Spleen (tissue), 11 donors: ENCODE data around the gene LTC4S. TPM values are rescaled to one million over a fixed set of nuclear protein-coding genes. Genes with fewer than 3 reads are reported as not detected.

Experiments used
- DNase-seq: peaks from one replicate; pipeline ENCODE4 v3.0.0-alpha.2; 2020
- H3K27ac ChIP-seq, 8 donors: fragments of 200-600 bp; sonication (generic) in 7 of 8; 1 replicate in 4 of 8; 2 replicates in 4 of 8; pipeline versions ENCODE4 v1.5.0 to v1.8.0; 2016 to 2021; ENCODE audit warnings: inconsistent platforms in 4 of 8, mild to moderate bottlenecking in 4 of 8, moderate library complexity in 1 of 8
- H3K27me3 ChIP-seq, 7 donors: fragments of 200-600 bp; sonication (generic) in 6 of 7; replicated peaks in 1 of 7; 1 replicate in 4 of 7; 2 replicates in 3 of 7; pipeline versions ENCODE4 v1.5.0 to v1.8.0; 2016 to 2021; ENCODE audit warnings: inconsistent platforms in 3 of 7, mild to moderate bottlenecking in 1 of 7
- H3K36me3 ChIP-seq, 6 donors: fragments of 200-600 bp; sonication (generic) in 5 of 6; 1 replicate in 4 of 6; 2 replicates in 2 of 6; pipeline versions ENCODE4 v1.5.0 to v1.8.0; 2016 to 2021; ENCODE audit warnings: inconsistent platforms in 2 of 6
- H3K4me1 ChIP-seq, 6 donors: fragments of 200-600 bp; sonication (generic) in 5 of 6; 1 replicate in 3 of 6; 2 replicates in 3 of 6; pipeline versions ENCODE4 v1.5.0 to v1.8.0; 2016 to 2021; ENCODE audit warnings: inconsistent platforms in 3 of 6
- H3K4me3 ChIP-seq, 8 donors: fragments of 200-600 bp; sonication (generic) in 7 of 8; 1 replicate in 4 of 8; 2 replicates in 4 of 8; pipeline versions ENCODE4 v1.5.0 to v1.8.0; 2016 to 2021; ENCODE audit warnings: inconsistent platforms in 4 of 8, mild to moderate bottlenecking in 4 of 8, moderate library complexity in 2 of 8
- H3K9me3 ChIP-seq, 8 donors: fragments of 200-600 bp; sonication (generic) in 7 of 8; 1 replicate in 4 of 8; 2 replicates in 4 of 8; pipeline versions ENCODE4 v1.5.0 to v1.8.0; 2016 to 2021; ENCODE audit warnings: inconsistent platforms in 4 of 8
- POLR2A ChIP-seq, 3 donors: fragments of 450-650 bp; IDR thresholded peaks; one replicate each; pipeline ENCODE4 v1.5.1; 2017; ENCODE audit warnings: antibody characterized with exemption in 3 of 3, mild to moderate bottlenecking in 1 of 3
- POLR2AphosphoS5 ChIP-seq, 3 donors: sonication (generic); formaldehyde crosslinking; IDR thresholded peaks; one replicate each; pipeline ENCODE4 v1.5.1; 2017; ENCODE audit warnings: antibody characterized with exemption in 3 of 3
- WGBS, 5 donors: extraction: QIAGEN DNeasy Blood & Tissue Kit in 3 of 5; methylation state at CpG; one replicate each; pipeline versions ENCODE4 v1.1.5 to v1.1.7; 2013 to 2018; 5-methylcytosine and 5-hydroxymethylcytosine counted together
- intact Hi-C: fragments of 100-400 bp; cut with DNase I; formaldehyde crosslinking; loops from one replicate; pipeline ENCODE4 v1.15.0; 2023; ENCODE audit warnings: low total_unique reads
- polyA plus RNA-seq, 3 donors: library from polyadenylated mRNA; stranded (reverse); fragments of 200-250 nt; gene quantifications; one replicate each; pipeline ENCODE4 v1.2.1, GENCODE V29; 2013
- total RNA-seq, 7 donors: library from RNA; depleted of rRNA in 3 of 7; stranded (reverse); fragments of >200 nt in 3 of 7; fragmentation: NEBNext Ultra II Directional in 4 of 7; extraction: Animal tissue kit (Norgen Biotek cat#: 25700) in 4 of 7; gene quantifications; one replicate each; pipeline versions ENCODE4 v1.1.0 to v1.2.1, GENCODE V29; 2016 to 2021
- TF ChIP-seq, protein P1 (sequence below), 11 experiments: fragments of 200-600 bp in 7 of 11; fragments of 450-650 bp in 4 of 11; sonication (generic) in 4 of 11; IDR thresholded peaks in 8 of 11; conservative IDR thresholded peaks in 3 of 11; 1 replicate in 7 of 11; 2 replicates in 4 of 11; pipeline versions ENCODE4 v1.4.0 to v1.8.0; 2016 to 2021; ENCODE audit warnings: antibody characterized with exemption in 11 of 11, inconsistent platforms in 4 of 11, mild to moderate bottlenecking in 1 of 11
- donor health status: healthy with polysubstance abuse.
- donor health status: DM: no; HTN: no; CAD: no; lungs with moderate emphysema.
- donor health status: DM: no; HTN: no; CAD: no.
- donor health status: Bipolar disorder and iron deficiency.
- donor health status: healthy.
- donor health status: DM: no; HTN: no; CAD: no.
- donor health status: DM: yes; HTN: yes; CAD: no.

LTC4S gene
- total and polyA plus RNA-seq, 10 donors: 3.1 to 24.2 (median 9.0) TPM

DNA sequence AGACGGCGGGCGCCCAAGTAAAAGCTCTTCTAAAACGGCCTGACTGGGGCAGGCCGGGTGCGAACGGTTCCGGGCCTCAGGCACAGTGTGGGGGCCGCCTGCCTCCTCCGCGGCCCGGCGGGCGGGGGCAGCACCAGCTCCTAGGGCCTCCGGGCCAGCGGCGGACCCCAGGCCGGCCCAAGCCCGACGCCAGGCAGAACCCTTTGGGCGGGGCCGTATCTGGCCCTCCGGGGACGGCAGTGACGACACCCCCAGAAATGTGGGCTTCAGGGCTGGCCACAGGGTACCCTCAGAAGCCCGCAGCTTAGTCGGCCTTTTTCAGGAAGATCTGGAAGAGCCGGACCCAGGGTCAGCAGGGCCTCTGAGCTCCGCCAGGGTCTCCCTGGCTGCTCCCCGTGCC lies 4.0 kb downstream of the LTC4S start:
- WGBS, 5 donors: 89 to 96% (median 94%) methylated on average over 14 to 30 of the region's 30 CpGs
- Histone ChIP-seq H3K4me1 (peaks cover 24 to 66% (median 56%) of the 10 kb centered on the region in 6 donors), H3K36me3 (peaks cover 0 to 48% (median 42%) of the 10 kb centered on the region in 6 donors), H3K27ac (no peak overlapping the region), H3K4me3 (no peak overlapping the region), H3K27me3 (no peaks in the 10 kb centered on the region), H3K9me3 (no peaks in the 10 kb centered on the region)
- DNase-seq: peak; percentile 71
- TF ChIP-seq, protein P1, sequence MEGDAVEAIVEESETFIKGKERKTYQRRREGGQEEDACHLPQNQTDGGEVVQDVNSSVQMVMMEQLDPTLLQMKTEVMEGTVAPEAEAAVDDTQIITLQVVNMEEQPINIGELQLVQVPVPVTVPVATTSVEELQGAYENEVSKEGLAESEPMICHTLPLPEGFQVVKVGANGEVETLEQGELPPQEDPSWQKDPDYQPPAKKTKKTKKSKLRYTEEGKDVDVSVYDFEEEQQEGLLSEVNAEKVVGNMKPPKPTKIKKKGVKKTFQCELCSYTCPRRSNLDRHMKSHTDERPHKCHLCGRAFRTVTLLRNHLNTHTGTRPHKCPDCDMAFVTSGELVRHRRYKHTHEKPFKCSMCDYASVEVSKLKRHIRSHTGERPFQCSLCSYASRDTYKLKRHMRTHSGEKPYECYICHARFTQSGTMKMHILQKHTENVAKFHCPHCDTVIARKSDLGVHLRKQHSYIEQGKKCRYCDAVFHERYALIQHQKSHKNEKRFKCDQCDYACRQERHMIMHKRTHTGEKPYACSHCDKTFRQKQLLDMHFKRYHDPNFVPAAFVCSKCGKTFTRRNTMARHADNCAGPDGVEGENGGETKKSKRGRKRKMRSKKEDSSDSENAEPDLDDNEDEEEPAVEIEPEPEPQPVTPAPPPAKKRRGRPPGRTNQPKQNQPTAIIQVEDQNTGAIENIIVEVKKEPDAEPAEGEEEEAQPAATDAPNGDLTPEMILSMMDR (IDR thresholded peaks at IDR 0.05 in 8 of 11, conservative IDR thresholded peaks at IDR 0.05 in 3 of 11): no peak
- TF ChIP-seq POLR2AphosphoS5 (IDR thresholded peaks at IDR 0.05): peak in 1 of 3 donors; percentile 3
- intact Hi-C loops: no loop called here

- H3K9me3 ChIP-seq: no peaks in the 10 kb centered on the region
- peaks cover 25 to 66% (median 56%) of the 10 kb centered on the region in 6 donors for H3K4me1 ChIP-seq
- DNase-seq: peak; percentile 71
- H3K27ac ChIP-seq: no peak overlapping the region
- intact Hi-C loops: no loop called here
- no peak overlapping the region for H3K4me3 ChIP-seq
- H3K27me3 ChIP-seq: no peaks in the 10 kb centered on the region
- 95 to 98% (median 96%) methylated on average over 18 to 23 of the region's 23 CpGs for WGBS, 5 donors
- H3K36me3 ChIP-seq: peaks cover 0 to 48% (median 42%) of the 10 kb centered on the region in 6 donors
- peak in 2 of 3 donors; percentile 7 to 17 for TF ChIP-seq POLR2AphosphoS5 (IDR thresholded peaks at IDR 0.05)
- TF ChIP-seq, protein P1 (IDR thresholded peaks at IDR 0.05 in 8 of 11, conservative IDR thresholded peaks at IDR 0.05 in 3 of 11): no peak
These were observed 4.5 kb downstream of the LTC4S start for GRCh38 chr5:179798144-179798770.

DNA sequence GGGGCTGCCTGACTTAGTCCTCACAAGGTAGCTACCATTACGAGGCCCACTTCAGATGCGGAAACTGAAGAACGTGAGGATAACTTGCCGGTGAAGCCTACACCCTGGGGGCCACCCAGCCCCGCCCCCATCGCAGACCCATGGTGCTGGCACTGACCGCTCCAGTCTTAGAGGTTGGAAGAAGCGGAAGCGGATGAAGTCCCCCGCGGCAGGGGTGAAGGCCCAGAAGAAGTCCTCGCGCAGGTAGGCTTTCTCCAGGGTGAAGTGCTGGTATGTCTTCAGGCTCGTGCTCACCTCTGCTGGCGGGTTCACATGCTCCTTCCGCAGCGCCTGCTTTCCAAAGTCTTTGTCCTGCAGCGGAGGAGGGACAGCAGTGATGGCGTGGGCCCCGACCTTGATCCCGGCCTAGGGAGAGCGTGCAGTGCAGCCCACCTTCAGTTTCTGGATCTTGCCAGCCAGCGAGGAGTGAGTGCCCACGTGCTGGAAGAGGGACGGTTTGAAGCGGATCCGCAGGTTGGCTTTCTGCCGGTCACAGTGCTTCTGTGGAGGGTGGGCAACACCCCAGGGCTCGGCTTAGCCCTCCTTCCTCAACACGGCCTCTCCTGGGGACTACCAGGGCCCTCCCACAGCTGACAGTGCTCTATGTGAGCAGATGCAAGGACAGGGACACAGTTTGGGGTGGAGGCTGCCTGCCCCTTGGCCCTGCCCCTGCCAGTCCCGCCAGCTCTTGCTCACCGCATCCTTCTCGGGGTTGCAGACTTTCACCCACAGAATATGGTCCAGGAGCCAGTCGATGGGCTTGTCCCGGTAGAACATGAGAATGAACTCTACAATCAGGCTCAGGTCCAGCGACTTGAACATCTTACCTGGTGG lies 5.2 kb downstream of the LTC4S start:
- Histone ChIP-seq H3K36me3 (peaks cover 0 to 48% (median 42%) of the 10 kb centered on the region in 6 donors), H3K4me3 (no peak overlapping the region), H3K27ac (no peak overlapping the region), H3K4me1 (peaks cover 28 to 66% (median 56%) of the 10 kb centered on the region in 6 donors), H3K9me3 (no peaks in the 10 kb centered on the region), H3K27me3 (no peaks in the 10 kb centered on the region)
- intact Hi-C loops: no loop called here
- DNase-seq: peak; percentile 69
- 96 to 97% (median 96%) methylated on average over 32 to 36 of the region's 36 CpGs for WGBS, 5 donors
- TF ChIP-seq POLR2AphosphoS5 (IDR thresholded peaks at IDR 0.05) (peak in 2 of 3 donors; percentile 9 to 28), POLR2A (IDR thresholded peaks at IDR 0.05) (no peak)
- TF ChIP-seq, protein P1 (IDR thresholded peaks at IDR 0.05 in 8 of 11, conservative IDR thresholded peaks at IDR 0.05 in 3 of 11): no peak

GRCh38 chr5:179799644-179799973 lies 5.8 kb downstream of the LTC4S start:
- TF ChIP-seq POLR2AphosphoS5 (IDR thresholded peaks at IDR 0.05) (peak in 1 of 3 donors; percentile 39), POLR2A (IDR thresholded peaks at IDR 0.05) (no peak)
- TF ChIP-seq, protein P1 (IDR thresholded peaks at IDR 0.05 in 8 of 11, conservative IDR thresholded peaks at IDR 0.05 in 3 of 11): no peak
- Histone ChIP-seq H3K9me3 (no peaks in the 10 kb centered on the region), H3K36me3 (peaks cover 0 to 48% (median 42%) of the 10 kb centered on the region in 6 donors), H3K27ac (no peak overlapping the region), H3K27me3 (no peaks in the 10 kb centered on the region), H3K4me1 (peaks cover 27 to 66% (median 56%) of the 10 kb centered on the region in 6 donors), H3K4me3 (no peak overlapping the region)
- WGBS, 5 donors: 89 to 97% (median 94%) methylated on average over 4 to 5 of the region's 5 CpGs
- intact Hi-C loops: no loop called here
- DNase-seq: peak; percentile 70
